ENCODE measurements around the gene PCARE.

Gene PCARE

GRCh38 chr2:29063646-29064345 lies 10.5 kb downstream of the PCARE start:
- no peak overlapping the region for H3K4me3 ChIP-seq (ENCODE audit: low read length)
- TF ChIP-seq ZNF274 (IDR thresholded peaks at IDR 0.05; ENCODE audit: low read depth, low read length), result no peak

- no peak for TF ChIP-seq ZNF274 (IDR thresholded peaks at IDR 0.05; ENCODE audit: low read depth, low read length)
- H3K4me3 ChIP-seq (ENCODE audit: low read length), result no peak overlapping the region
These were observed 11.3 kb downstream of the PCARE start for GRCh38 chr2:29063056-29063455.

- no peak overlapping the region for H3K4me3 ChIP-seq (ENCODE audit: low read length)
- no peak for TF ChIP-seq ZNF274 (IDR thresholded peaks at IDR 0.05; ENCODE audit: low read depth, low read length)
These were observed 12.0 kb downstream of the PCARE start for GRCh38 chr2:29062371-29062770.

- TF ChIP-seq ZNF274 (IDR thresholded peaks at IDR 0.05; ENCODE audit: low read depth, low read length), result no peak
- no peak overlapping the region for H3K4me3 ChIP-seq (ENCODE audit: low read length)
These were observed 12.7 kb downstream of the PCARE start for GRCh38 chr2:29061616-29062015.

- no peak for TF ChIP-seq ZNF274 (IDR thresholded peaks at IDR 0.05; ENCODE audit: low read depth, low read length)
These were observed 13.1 kb downstream of the PCARE start for GRCh38 chr2:29061176-29061575.

GRCh38 chr2:29060441-29060840 lies 13.9 kb downstream of the PCARE start:
- no peak overlapping the region for H3K4me3 ChIP-seq (ENCODE audit: low read length)
- no peak for TF ChIP-seq ZNF274 (IDR thresholded peaks at IDR 0.05; ENCODE audit: low read depth, low read length)

More at GRCh38 chr2:29061176-29061575, 13.1 kb downstream of the PCARE start:
- H3K4me3 ChIP-seq (ENCODE audit: low read length), result no peak overlapping the region

- no peak overlapping the region for H3K4me3 ChIP-seq (ENCODE audit: low read length)
- TF ChIP-seq ZNF274 (IDR thresholded peaks at IDR 0.05; ENCODE audit: low read depth, low read length), result no peak
These were observed 14.7 kb downstream of the PCARE start for GRCh38 chr2:29059624-29060023.

GRCh38 chr2:29057006-29057405 lies 17.3 kb downstream of the PCARE start:
- TF ChIP-seq ZNF274 (IDR thresholded peaks at IDR 0.05; ENCODE audit: low read depth, low read length), result no peak
- H3K4me3 ChIP-seq (ENCODE audit: low read length), result no peak overlapping the region

GRCh38 chr2:29056452-29056851 lies 17.9 kb downstream of the PCARE start:
- H3K4me3 ChIP-seq (ENCODE audit: low read length), result no peak overlapping the region
- TF ChIP-seq ZNF274 (IDR thresholded peaks at IDR 0.05; ENCODE audit: low read depth, low read length), result no peak

GRCh38 chr2:29055601-29056000 lies 18.7 kb downstream of the PCARE start:
- H3K4me3 ChIP-seq (ENCODE audit: low read length), result no peak overlapping the region

GRCh38 chr2:29054430-29054829 lies 19.9 kb downstream of the PCARE start:
- TF ChIP-seq ZNF274 (IDR thresholded peaks at IDR 0.05; ENCODE audit: low read depth, low read length), result no peak
- H3K4me3 ChIP-seq (ENCODE audit: low read length), result no peak overlapping the region

More at GRCh38 chr2:29055601-29056000, 18.7 kb downstream of the PCARE start:
- TF ChIP-seq ZNF274 (IDR thresholded peaks at IDR 0.05; ENCODE audit: low read depth, low read length), result no peak

GRCh38 chr2:29053670-29054400 lies 20.5 kb downstream of the PCARE start:
- no peak for TF ChIP-seq ZNF274 (IDR thresholded peaks at IDR 0.05; ENCODE audit: low read depth, low read length)
- H3K4me3 ChIP-seq (ENCODE audit: low read length), result no peak overlapping the region

- no peak overlapping the region for H3K4me3 ChIP-seq (ENCODE audit: low read length)
- no peak for TF ChIP-seq ZNF274 (IDR thresholded peaks at IDR 0.05; ENCODE audit: low read depth, low read length)
These were observed 21.1 kb downstream of the PCARE start for GRCh38 chr2:29053223-29053622.

- H3K4me3 ChIP-seq (ENCODE audit: low read length), result no peak overlapping the region
- TF ChIP-seq ZNF274 (IDR thresholded peaks at IDR 0.05; ENCODE audit: low read depth, low read length), result no peak
These were observed 21.5 kb downstream of the PCARE start for GRCh38 chr2:29052807-29053206.

GRCh38 chr2:29051730-29052129 lies 22.6 kb downstream of the PCARE start:
- no peak overlapping the region for H3K4me3 ChIP-seq (ENCODE audit: low read length)
- TF ChIP-seq ZNF274 (IDR thresholded peaks at IDR 0.05; ENCODE audit: low read depth, low read length), result no peak

Data from GM08714 (cell line).